Stimulated activated CD8-positive, alpha-beta memory T cell treated with anti-CD3 and anti-CD28 coated beads, Interleukin-7, amount 100 ng/mL, for 48 hours (primary cell): Measurements from ENCODE around the gene ITGB3.
"Not testable (repeated sequence)": the region's sequence is repeated elsewhere in the genome, so short reads cannot be mapped to it uniquely, and the experiment has no call there.

Experiments used
- DNase-seq, 2 donors: peaks; one replicate each; pipeline ENCODE4 v3.0.0-alpha.2; 2020; ENCODE audit warnings: low read depth in 1 of 2; ENCODE audit errors: extremely low read depth in 1 of 2

The ITGB3 gene

DNA sequence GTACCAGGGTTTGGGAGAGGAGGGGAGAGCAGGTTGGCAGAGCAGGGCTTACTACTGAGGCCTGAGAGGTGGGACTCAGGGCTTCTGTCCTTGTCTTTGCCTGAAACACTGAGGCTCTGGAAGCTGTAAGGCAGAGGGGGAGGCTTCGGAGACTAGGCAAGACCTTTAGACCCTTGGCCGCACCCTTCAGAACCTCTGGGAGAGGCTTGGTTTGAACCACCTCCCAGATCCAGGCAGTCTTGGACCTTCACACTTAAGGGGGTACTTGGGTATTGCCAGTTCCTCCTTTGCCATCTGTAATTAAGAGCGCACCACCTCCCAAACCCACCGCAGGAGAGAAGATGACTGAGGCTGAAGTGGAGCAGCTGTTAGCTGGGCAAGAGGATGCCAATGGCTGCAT, 31.6 kb upstream of the ITGB3 start:
- no peak for DNase-seq

DNA sequence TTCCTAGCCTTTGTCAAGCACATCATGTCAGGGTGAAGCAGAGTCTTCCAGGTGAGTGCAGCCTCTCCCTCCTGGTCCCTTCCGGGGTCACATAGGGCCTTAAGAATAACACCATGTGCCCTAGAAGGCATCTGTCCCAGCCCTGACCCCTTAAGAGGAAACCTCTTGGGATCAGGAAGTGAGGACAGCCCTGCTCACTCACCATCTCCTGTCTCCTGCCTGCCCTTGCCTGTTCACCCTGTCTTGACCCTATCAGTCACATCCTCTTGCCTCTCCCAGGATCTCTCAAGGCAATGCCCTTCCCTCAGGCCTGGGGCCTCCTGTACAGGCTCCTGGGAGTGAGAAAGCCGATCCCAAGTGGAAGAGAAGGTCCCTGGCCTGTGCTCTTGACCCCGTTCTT, 30.6 kb upstream of the ITGB3 start:
- DNase-seq = no peak

DNA sequence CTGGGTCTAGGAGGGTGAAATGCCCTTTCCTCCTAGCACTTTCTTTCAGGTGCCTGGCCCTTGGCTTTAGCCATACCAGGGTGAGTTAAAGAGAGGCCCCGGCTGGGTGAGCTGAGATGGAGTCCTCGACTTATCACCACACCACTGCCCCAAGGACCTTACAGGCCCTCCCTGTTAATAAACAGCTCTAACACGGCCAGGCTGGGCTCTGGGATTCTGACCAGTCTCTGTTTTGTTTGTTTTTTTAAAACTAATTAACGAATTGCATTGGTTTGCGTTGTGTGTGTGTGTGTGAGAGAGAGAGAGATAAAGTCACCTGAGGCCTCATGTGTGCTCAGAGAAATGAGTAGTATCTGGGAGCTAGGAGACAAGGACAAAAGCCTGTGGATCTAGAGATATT, 30.2 kb upstream of the ITGB3 start:
- DNase-seq = no peak

DNA sequence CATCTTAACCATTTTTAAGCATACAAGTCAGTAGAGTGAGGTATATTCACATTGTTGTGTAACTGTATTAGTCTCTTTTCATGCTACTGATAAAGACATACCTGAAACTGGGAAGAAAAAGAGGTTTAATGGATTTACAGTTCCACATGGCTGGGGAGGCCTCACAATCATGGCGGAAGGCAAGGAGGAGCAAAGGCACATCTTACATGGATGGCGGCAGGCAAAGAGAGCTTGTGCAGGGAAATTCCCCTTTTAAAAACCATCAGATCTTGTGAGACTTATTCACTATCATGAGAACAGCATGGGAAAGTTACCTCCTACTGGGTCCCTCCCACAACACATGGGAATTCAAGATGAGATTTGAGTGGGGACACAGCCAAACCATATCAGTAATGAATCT, 29.6 kb upstream of the ITGB3 start:
- not testable (repeated sequence) for DNase-seq

DNA sequence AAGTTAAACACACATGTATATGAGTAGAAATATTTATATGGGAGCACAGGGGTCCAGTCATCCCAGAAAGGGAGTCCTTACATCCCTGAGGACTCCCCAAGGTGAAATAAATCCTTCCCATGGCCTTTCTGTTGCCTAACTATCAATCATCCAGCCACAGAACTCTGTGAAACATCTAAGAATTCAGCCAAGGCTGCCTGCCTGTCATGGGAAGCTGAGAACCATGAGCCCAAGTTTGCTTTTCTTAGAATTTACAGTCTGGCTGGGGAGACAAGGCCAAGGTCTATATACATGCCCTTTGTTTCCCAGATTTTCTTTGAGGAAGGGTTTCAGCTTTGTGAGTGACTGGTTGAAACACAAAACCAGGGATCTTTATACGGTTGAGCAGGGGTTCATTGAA, 28.7 kb upstream of the ITGB3 start:
- DNase-seq = no peak

- no peak for DNase-seq
Observed at GRCh38 chr17:47225436-47225858, 28.2 kb upstream of the ITGB3 start.

DNA sequence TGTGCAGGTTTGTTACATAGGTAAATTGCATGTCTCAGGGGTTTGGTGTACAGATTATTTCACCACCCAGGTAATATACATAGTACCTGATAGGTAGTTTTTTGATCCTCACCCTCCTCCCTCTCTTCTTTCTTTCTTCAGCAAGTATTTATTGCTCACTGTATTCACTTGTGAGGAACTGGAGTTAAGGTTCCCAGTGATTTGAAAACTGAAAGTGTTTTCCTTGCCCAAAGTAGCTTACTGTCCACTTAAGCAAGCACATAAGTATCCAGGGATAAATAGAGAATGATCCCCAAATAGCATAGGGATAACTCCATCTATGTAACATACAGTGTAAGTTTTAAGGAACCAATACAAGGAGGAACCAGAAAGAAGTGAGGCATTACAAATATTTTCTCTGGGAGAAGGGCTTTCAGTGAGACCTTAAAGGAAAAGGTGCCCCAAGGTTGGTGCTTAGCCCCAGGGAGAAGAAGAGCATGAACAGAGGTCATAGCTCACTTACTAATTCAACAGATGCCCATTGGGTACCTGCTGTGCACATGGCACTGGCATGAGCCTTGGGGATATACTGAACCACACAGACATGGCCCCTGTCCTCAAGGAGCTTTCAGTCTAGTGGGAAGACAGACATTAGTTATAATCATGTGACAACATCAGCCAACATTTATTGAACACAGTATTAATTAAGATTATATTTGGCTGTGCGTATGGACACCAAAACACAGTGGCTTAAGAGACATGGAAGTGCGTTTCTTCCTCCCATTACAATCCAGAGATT, 27.5 kb upstream of the ITGB3 start:
- DNase-seq = no peak

DNA sequence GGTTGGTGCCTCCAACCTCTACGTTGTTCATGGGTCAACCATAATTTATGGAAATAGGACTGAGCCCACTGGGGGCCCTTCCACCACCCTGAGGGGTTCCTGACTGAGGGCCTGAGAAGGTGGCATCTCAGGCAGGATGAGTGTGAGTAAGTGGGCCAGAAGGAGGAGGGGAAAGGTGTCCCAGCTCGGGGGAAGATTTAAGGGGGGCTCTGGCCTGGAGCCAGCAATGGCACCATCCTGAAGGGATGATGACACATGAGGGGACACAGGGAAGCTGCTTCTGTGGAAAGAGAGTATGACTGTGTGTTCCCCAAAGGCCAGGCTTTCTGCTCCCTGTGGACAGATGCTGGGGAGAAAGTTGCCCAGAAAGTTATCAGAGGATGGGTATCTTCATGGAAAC, 25.8 kb upstream of the ITGB3 start:
- DNase-seq = no peak

- peak; percentile 52 to 74 for DNase-seq
Observed at GRCh38 chr17:47229535-47230443, 23.8 kb upstream of the ITGB3 start.

DNA sequence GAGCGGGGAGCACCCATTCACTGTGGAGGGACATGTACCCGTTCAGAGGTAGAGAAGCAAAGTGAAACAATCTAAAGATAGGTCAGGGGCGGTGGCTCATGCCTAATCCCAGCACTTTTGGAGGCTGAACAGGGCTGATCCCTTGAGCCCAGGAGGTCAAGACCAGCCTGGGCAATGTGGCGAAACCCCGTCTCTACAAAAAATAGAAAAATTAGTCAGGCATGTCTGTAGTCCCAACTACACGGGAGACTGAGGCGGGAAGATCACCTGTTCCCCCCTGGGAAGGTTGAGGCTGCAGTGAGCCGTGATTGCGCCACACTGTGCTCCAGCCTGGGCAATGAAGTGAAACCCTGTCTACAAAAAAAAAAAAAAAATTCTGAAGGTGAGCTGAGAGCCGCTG, 22.8 kb upstream of the ITGB3 start:
- no peak for DNase-seq

DNA sequence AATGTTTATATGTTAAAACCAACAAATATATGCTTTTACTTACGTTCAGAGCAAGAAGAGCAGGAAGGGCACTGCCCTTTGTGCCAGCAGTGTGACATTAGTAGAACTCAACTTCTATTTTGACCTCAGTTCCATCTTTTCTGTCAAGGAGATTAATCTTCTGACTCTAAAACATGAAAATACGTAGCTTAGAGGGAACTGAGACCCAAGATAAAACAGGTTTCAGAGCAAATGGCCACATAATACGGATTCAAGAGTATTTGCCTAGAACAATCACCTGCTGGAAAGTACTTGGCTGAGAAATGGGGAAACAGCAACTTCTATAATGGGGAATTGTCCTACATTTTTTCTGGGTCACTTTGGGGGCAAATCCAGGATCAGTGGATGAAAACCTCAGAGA, 22.3 kb upstream of the ITGB3 start:
- no peak for DNase-seq

DNA sequence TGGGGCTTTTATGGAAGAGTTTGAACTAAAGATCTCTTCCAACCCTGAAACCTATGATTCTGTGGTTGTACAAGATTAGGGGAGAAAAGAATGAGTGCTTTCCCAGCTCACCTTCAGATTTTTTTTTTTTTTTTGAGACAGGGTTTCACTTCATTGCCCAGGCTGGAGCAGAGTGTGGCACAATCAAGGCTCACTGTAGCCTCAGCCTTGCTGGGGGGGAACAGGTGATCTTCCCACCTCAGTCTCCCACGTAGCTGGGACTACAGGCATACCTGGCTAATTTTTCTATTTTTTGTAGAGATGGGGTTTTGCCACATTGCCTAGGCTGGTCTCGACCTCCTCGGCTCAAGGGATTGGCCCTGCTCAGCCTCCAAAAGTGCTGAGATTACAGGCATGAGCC, 21.8 kb upstream of the ITGB3 start:
- no peak for DNase-seq

DNA sequence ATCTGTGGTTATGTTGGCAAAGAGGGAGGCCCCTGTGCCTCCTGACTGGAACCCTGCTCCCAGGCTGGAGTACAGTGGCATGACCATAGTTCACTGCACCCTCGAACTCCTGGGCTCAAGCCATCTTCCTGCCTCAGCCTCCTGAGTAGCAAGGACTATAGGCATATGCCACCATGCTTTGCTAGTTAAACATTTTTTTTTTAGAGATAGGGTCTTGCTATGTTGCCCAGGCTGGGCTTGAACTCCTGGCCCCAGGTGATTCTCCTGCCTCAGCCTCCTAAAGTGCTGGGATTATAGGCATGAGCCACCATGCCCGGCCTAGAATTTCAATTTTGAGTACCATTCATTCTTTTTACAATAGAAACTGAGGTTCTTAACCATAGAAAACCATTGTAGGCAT, 21.2 kb upstream of the ITGB3 start:
- DNase-seq = no peak

DNA sequence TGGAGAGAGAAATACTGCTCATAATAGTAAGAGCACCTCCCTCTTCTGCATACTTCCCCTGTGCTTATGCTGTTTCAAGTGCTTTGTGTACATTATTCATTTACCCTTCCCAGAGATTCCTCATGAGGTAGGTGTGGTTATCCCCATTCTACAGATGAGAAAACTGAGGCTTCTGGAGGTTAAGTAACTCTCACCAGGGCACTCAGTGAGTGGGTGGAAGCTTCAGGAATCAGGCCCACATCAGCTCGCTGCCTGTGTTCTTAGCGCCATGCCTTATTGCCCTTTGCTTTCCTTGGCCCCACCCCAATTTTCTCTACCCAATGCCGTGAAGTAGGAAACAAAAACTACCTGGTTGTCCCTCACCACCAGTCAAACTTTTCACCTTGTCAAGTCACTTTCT, 18.1 kb upstream of the ITGB3 start:
- no peak for DNase-seq

DNA sequence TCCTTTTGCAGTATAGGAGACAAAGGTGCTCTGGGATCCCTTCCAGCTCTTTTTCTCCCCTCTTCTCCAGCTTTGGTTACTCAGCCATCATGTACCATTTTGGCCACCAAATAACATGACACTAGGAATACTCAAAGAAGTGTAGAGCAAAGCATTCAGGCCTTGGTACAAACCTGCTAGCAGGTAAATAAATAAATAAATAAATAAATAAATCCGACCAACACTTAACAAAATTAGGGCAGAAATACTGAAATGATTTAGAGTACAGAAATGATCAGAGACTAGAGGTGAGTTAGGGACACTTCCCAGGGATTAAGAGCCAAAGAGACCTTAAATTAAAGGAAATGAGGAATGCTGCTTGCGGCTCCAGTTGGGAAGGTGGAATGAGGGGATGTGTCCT, 17.7 kb upstream of the ITGB3 start:
- no peak for DNase-seq

DNA sequence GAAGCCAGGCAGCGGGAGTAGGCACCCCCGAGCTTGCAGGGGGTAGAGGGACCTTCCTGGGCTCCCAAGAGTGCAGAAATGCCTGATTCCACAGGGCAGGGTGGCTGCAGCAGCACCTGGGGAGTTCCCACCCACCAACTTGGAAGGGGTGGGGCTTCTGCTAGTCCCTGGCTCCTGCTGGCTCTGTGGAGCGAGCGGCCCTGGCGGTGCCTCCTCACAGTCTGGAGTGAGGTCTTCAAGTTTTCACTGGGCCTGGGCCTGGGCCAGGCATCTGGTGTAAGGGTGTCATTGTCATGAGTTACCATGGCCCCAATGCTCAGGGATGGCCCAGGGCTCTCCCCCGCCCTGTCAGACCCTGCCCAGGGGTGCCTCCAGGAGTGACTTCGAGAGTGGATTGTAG, 15.8 kb upstream of the ITGB3 start:
- no peak for DNase-seq

- DNase-seq = no peak
Observed at GRCh38 chr17:47238321-47239010, 15.2 kb upstream of the ITGB3 start.

- DNase-seq = no peak
Observed at GRCh38 chr17:47239619-47239966, 14.0 kb upstream of the ITGB3 start.

DNA sequence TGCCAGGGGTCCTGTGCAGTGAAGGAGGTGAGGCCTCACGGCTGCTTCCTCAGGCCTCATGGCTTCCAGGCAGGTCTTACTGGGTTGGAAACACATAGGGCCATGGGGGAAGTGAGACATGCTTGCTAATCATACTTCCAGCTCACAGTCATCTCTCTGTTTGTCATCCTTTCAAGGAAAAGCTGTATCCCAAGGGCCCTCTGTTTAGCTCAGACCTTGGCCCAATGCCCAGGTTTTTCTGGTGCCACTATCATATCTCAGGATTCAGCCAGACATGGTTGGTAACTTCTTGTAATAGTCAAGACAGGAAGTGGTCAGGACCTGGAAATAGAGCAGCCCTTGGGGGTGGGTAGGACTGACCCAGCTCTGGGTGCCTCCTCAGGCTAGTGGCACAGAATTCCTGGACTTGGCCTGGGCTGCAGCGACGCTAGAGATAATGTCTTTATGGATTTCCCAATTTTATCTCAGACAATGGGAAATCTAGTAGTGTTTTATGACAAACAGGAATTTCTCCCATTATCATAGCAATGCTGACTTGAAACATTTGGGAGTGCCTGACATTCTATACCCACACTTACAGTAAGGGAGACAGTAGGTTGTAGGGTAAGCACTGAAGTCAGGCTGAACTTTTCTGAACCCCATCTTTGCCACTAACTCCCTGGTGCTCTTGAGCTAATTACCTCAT, 13.5 kb upstream of the ITGB3 start:
- no peak for DNase-seq

- DNase-seq = no peak
Observed at GRCh38 chr17:47240806-47241205, 12.8 kb upstream of the ITGB3 start.

GRCh38 chr17:47242648-47243047, 11.0 kb upstream of the ITGB3 start:
- no peak for DNase-seq
